Measurements from ENCODE around the gene ZNF555.
A peak's percentile ranks its signal among the peaks of the same experiment; 100 is the strongest.
"Not testable (repeated sequence)": the region's sequence is repeated elsewhere in the genome, so short reads cannot be mapped to it uniquely, and the experiment has no call there.

The ZNF555 gene

DNA sequence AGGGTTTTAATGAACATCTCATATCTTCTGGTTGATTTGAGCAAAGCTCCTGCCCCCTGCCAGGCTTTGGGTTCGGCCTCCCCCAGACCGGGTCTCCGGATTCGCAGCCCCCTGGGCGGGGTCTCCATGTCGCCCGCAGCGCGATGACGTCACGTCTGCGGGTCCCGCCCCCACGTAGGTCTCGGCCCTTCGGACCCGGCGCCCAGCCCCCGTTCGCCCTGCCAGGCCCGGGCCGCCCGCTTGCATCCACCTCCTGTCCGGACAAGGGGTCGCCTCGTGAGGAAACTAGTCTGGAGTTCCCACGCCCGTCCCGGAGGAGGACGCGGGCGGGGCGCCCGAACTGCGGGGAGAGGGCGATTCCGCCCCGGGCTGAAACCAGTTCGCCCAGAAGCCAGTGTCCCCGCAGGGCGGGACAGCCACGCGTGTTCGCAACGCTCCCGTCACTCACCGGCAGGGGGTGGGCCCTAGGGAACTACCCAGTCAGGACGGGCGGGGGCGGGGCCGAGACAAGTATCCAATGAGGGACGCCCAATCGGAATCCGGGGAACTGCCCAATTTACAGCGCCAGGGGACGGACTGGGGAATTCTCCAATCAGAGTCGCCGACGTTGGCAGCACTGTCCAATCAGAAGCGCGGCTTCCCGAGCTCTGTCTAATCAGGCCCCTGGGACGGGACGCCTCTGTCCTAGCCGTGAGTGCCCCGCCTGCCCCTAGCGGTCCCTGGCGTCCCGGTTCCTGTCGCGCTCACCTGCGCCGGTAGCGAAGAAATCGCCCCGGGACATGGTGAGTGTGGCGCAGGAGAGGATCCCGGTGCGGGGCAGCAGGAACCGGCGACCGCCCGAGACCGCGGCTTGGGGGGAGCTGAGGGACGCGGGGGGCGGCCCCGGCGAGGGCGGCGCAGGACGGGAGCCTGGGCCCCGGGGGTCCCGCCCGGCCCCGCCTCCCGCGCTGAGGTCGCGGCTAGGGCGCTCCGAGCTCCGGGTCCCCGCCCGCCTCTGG is at the start of gene ZNF555:
Gene ZNF555 (plus strand): TSS at position 682 of the 998 bp plus-strand sequence. CDS start 98 bp downstream, at position 780.
- FAIRE-seq, result peak; percentile 94
- DNase-seq (ENCODE audit: insufficient read length, low spot score), result peak; percentile 97

- FAIRE-seq (no peak), DNase-seq (ENCODE audit: insufficient read length, low spot score) (no peak)
Observed at GRCh38 chr19:2791876-2792275, 49.4 kb upstream of the ZNF555 start.

- not testable (repeated sequence) for FAIRE-seq; DNase-seq (ENCODE audit: insufficient read length, low spot score)
Observed at GRCh38 chr19:2792666-2793065, 48.6 kb upstream of the ZNF555 start.

DNA sequence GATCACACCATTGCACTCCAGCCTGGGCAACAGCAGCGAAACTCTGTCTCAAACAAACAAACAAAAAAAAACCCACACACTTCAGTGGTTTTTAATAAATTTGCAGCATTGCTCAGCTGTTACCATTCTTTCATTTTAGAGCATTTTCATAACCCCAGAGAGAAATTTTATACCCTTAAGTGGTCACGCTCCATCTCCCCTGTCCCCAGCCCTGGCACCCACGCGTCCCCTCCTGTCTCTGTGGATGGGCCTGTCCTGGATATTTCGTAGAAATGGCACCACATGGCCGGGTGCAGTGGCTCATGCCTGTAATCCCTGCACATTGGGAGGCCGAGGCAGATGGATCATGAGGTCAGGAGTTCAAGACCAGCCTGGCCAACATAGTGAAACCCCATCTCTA is 48.1 kb upstream of the ZNF555 start:
- DNase-seq (ENCODE audit: insufficient read length, low spot score) (no peak), FAIRE-seq (no peak)

- DNase-seq (ENCODE audit: insufficient read length, low spot score) (no peak), FAIRE-seq (no peak)
Observed at GRCh38 chr19:2793577-2793976, 47.7 kb upstream of the ZNF555 start.

DNA sequence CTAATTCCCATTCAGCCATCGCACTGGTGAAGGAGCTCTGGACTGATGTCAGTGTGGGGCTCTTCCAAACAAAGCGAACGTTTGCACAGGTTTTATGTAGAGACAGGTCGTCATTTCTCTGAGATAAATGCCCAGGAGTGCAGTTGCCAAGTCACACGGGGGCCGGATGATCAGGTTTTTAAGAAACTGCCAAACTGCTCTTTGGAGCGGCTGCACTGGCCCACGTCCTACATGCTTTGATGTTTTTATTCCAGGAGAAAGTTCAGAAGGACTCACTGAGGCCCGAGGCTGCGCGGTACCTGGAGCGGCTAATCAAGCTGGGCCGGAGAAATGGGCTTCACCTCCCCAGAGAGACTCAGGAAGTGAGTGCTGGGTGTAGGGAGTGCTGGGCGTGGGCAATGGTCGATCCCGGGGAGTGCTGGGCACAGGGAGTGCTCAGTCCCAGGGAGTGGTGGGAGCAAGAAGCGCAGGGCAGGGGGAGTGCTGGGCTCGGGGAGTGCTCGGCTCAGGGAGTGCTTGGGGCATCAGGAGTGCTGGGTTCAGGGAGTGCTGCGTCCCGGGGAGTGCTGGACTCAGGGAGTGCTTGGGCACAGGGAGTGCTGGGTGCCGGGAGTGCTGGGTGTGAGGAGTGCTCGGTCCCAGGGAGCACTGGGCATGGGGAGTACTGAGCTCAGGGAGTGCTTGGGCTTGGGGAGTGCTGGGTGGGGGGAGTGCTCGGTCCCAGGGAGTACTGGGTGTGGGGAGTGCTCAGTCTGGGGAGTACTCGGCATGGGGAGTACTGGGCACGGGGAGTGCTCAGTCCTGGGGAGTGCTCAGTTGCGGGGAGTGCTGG is 45.2 kb upstream of the ZNF555 start:
- FAIRE-seq, result no peak
- DNase-seq (ENCODE audit: insufficient read length, low spot score), result no peak

DNA sequence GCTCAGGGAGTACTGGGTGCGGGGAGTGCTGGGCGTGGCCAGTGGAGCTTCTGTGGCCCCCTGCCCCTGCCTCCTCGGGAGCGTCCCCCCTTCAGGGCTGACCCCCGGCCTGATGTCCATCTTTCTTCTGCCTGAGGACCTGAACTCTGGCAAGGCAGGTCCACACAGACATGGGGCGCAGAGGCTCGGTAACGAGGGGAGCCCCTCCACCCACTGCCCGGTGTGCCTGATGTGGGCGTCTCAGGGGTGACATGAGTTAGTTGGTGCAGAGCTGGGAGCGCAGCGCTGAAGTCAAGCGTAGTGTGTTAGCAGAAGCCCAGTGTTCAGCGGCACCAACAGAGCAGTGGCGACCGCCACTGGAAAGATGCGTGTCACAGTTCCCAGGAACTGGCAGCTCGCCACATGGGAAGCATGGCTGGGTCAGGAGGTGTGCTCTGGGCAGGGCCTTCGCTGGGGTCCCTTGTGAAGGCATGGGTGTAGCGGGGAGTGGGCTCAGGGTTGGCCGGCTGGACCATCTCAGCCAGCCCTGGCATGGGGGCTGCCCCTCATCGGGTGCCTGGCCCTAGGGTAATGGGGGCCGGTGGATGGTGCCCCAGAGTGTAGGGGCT is 44.5 kb upstream of the ZNF555 start:
- FAIRE-seq (no peak), DNase-seq (ENCODE audit: insufficient read length, low spot score) (no peak)

GRCh38 chr19:2797280-2797679 is 44.0 kb upstream of the ZNF555 start:
- DNase-seq (ENCODE audit: insufficient read length, low spot score) (no peak), FAIRE-seq (no peak)

DNA sequence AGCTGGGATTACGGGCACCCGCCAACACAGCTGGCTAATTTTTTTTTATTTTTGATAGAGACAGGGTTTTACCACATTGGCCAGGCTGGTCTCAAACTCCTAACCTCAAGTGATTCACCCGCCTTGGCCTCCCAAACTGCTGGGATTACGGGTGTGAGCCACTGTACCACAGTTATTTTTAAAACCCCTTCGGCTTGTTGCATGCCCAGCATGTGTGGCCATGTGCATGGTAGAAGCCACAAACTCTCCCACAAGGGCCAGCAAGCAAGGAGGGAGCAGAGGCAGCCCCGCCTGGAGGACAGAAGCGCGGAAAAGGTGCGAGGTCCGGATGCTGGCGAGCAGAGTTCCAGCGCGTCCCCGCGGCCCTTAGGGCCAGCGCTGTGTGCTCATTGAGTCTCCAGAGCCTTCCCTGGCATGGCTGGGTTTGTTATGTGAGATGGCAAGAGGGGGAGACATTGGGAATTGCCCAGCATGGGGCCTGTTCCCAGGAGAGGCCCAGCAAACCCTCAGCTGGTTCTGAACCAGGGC is 43.1 kb upstream of the ZNF555 start:
- DNase-seq (ENCODE audit: insufficient read length, low spot score), result no peak
- no peak for FAIRE-seq

DNA sequence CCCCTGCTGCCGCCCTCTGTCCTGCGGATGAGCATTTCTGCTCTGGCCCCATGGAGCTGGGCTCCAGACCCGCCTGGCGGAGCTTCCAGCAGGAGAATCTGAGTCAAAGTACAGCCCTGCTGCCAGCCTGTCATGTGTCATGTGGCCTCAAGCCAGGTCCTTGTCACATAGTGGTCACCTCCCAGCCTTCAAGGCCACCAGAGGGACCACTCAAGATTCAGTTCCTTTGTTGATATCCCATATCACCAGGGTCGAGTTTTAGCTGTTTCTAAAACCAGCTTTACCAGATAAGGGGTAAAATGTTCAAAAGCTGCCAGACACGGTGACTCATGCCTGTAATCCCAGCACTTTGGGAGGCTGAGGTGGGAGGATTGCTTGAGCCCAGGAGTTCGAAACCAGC is 42.5 kb upstream of the ZNF555 start:
- DNase-seq (ENCODE audit: insufficient read length, low spot score) (no peak), FAIRE-seq (no peak)

- FAIRE-seq, result no peak
Observed at GRCh38 chr19:2799273-2800020, 41.8 kb upstream of the ZNF555 start.

GRCh38 chr19:2800506-2800905 is 40.8 kb upstream of the ZNF555 start:
- DNase-seq (ENCODE audit: insufficient read length, low spot score) (no peak), FAIRE-seq (no peak)

More at GRCh38 chr19:2799273-2800020, 41.8 kb upstream of the ZNF555 start:
- DNase-seq (ENCODE audit: insufficient read length, low spot score), result no peak

DNA sequence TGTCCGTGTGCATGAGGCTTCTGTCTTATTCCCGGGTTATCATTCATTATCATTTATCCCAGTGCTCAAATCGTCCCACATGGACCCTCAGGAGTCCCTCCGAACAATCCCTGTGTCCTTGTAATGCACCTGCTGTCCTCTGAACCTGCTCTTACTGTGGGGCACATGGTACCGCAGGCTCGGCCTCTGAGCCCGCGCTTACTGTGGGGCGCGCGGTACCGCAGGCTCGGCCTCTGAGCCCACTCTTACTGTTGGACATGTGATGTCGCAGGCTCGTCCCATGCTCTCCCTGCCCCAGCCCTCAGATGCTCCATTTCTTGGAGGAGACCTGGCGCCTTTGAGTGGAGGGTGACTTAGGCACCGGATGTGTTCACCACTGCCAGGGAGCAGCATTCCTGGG is 38.4 kb upstream of the ZNF555 start:
- DNase-seq (ENCODE audit: insufficient read length, low spot score), result no peak
- FAIRE-seq, result no peak

- no peak for DNase-seq (ENCODE audit: insufficient read length, low spot score)
- FAIRE-seq, result no peak
Observed at GRCh38 chr19:2803486-2804155, 37.7 kb upstream of the ZNF555 start.

- no peak for DNase-seq (ENCODE audit: insufficient read length, low spot score)
- FAIRE-seq, result no peak
Observed at GRCh38 chr19:2804156-2805004, 36.9 kb upstream of the ZNF555 start.

GRCh38 chr19:2805261-2805900 is 35.9 kb upstream of the ZNF555 start:
- DNase-seq (ENCODE audit: insufficient read length, low spot score) (no peak), FAIRE-seq (no peak)

GRCh38 chr19:2805991-2806649 is 35.2 kb upstream of the ZNF555 start:
- FAIRE-seq (no peak), DNase-seq (ENCODE audit: insufficient read length, low spot score) (no peak)
